Caco-2 (cell line): ENCODE results near the gene ARHGEF2. TPM values are rescaled to one million over a fixed set of nuclear protein-coding genes. Genes with fewer than 3 reads are reported as not detected.

Source experiments
- BruUV-seq: library from RNA; stranded (reverse); fragments of 400-500 nt; replicated peaks from 2 replicates; lab custom pipeline; 2021; lab: Mats Ljungman, UMichigan
- CTCF ChIA-PET: fragments of 300-600 bp; sonication (Branson Sonifier 250); formaldehyde crosslinking; loops from one replicate; lab custom pipeline; 2022; ENCODE audit warnings: antibody characterized with exemption; lab: Charles Lee
- POLR2A ChIA-PET: fragments of 300-600 bp; sonication (Branson Sonifier 250); formaldehyde crosslinking; loops from one replicate; lab custom pipeline; 2022; ENCODE audit warnings: antibody characterized with exemption; lab: Charles Lee
- DNase-seq, 2 experiments: peaks; one replicate each; pipeline versions ENCODE4 v3.0.0 to v3.0.0-alpha.2; 2020 to 2022
- H3K27me3 ChIP-seq: replicated peaks from 2 replicates; pipeline ENCODE4 v1.6.0; 2011; ENCODE audit warnings: low read length; ENCODE audit not compliant: control insufficient read depth, insufficient read depth
- H3K36me3 ChIP-seq: 2 replicates; pipeline ENCODE4 v1.5.1; 2011; ENCODE audit warnings: low read length; ENCODE audit not compliant: control insufficient read depth, insufficient read depth
- H3K4me1 ChIP-seq: fragments of 250-450 bp; sonication (Bioruptor Pico); 2 replicates; pipeline ENCODE4 v1.5.1; 2020; ENCODE audit warnings: mild to moderate bottlenecking
- H3K4me3 ChIP-seq: 2 replicates; pipeline ENCODE4 v1.5.1; 2011; ENCODE audit warnings: low read depth, mild to moderate bottlenecking, control low read depth, low read length
- H3K9me3 ChIP-seq: fragments of 250-450 bp; sonication (Bioruptor Pico); 2 replicates; pipeline ENCODE4 v1.5.1; 2020; ENCODE audit warnings: mild to moderate bottlenecking, moderate library complexity
- H3K27ac Mint-ChIP-seq: one replicate; pipeline ENCODE4 v1.8.0; 2022; ENCODE audit warnings: mixed read lengths; ENCODE audit not compliant: unreplicated experiment
- H3K27me3 Mint-ChIP-seq: one replicate; pipeline ENCODE4 v1.8.0; 2022; ENCODE audit warnings: mixed read lengths; ENCODE audit not compliant: insufficient read depth, unreplicated experiment
- H3K36me3 Mint-ChIP-seq: one replicate; pipeline ENCODE4 v1.8.0; 2022; ENCODE audit warnings: mild to moderate bottlenecking, mixed read lengths; ENCODE audit not compliant: insufficient read depth, unreplicated experiment
- H3K4me1 Mint-ChIP-seq: one replicate; pipeline ENCODE4 v1.8.0; 2022; ENCODE audit warnings: low read depth, mixed read lengths; ENCODE audit not compliant: unreplicated experiment
- H3K4me3 Mint-ChIP-seq: one replicate; pipeline ENCODE4 v1.8.0; 2022; ENCODE audit warnings: mild to moderate bottlenecking, moderate library complexity, mixed read lengths; ENCODE audit not compliant: unreplicated experiment
- H3K9me3 Mint-ChIP-seq: one replicate; pipeline ENCODE4 v1.8.0; 2022; ENCODE audit warnings: mixed read lengths; ENCODE audit not compliant: unreplicated experiment
- intact Hi-C: fragments of 100-400 bp; cut with micrococcal nuclease; formaldehyde crosslinking; loops from one replicate; pipeline ENCODE4 v1.10.0; 2022; ENCODE audit not compliant: unreplicated experiment
- total RNA-seq: library from RNA; stranded (reverse); gene quantifications from 2 replicates; pipeline ENCODE4 v1.2.3, GENCODE V29; 2022
- TF ChIP-seq, protein P1 (sequence below), 2 experiments: fragments of 200-600 bp in 1 of 2; IDR thresholded peaks; 1 replicate in 1 of 2; 2 replicates in 1 of 2; pipeline versions ENCODE4 v1.5.1 to v1.8.0; 2011 to 2022; ENCODE audit warnings: antibody characterized with exemption in 1 of 2, control low read depth in 1 of 2, inconsistent platforms in 1 of 2, low read depth in 1 of 2, low read length in 1 of 2, mild to moderate bottlenecking in 1 of 2, moderate library complexity in 1 of 2; ENCODE audit not compliant: insufficient read depth in 1 of 2, severe bottlenecking in 1 of 2, unreplicated experiment in 1 of 2

ARHGEF2 gene
- total RNA-seq, 1 experiment from 2014 or later, result 60.3 TPM

DNA sequence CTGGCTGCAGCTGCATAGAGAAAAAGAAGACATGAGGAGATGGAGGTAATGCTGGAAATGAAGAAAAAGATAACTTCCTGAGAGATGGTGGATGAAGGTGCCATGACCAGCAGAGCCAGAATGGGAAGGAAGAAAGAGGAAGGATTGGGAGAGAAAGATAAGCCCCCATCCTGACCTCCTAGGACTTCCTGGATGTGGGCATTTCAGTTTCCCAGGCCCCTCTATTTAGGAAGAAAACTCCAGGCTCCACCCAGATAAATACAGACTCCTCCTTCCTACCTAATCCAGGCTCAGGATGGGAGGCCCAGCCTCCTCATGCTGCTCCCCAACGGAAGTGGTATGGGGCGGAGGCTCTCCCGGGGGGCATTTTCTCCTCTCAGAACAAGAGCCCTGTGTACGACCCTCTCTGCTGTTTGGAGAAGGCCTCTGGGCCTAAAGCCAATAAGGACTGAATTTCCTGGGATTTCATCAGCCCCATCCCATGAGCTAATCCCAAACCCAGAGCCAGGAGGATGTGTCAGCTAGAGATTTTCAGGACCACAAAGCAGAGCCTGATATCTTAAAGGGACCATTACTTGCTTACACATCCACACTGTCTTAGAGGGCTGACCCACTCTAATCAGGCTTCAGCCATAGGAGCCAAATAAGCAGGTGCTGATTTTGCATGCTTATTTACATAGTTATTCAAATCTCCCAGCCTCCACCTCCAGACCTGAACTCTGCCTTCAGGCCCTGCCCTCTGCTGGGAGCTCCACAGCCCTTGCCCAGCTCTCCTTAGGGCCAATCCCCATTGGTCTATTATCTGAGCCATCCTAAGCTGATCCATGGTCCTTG, 5.1 kb upstream of the ARHGEF2 start:
- Mint-ChIP-seq H3K27me3 (no peaks in the 10 kb centered on the region), H3K36me3 (no peaks in the 10 kb centered on the region), H3K4me1 (peaks cover 21% of the 10 kb centered on the region), H3K4me3 (no peak overlapping the region), H3K9me3 (no peaks in the 10 kb centered on the region), H3K27ac (peak overlapping the region; percentile 23)
- Histone ChIP-seq H3K4me1 (peaks cover 19% of the 10 kb centered on the region), H3K36me3 (no peaks in the 10 kb centered on the region), H3K9me3 (no peaks in the 10 kb centered on the region), H3K4me3 (no peak overlapping the region), H3K27me3 (no peaks in the 10 kb centered on the region)
- intact Hi-C loops, result no loop called here
- ChIA-PET CTCF (interaction anchor here (0.6 to 3.0 kb wide), 8 partner anchors 17 to 732 kb away, joined by 3 to 18 read pairs (median 3); no protein-coding TSS in a partner anchor), POLR2A (interaction anchor here (1.5 kb wide), 1 partner anchor 49 kb away, joined by 6 read pairs; no protein-coding TSS in a partner anchor)
- no TSS peak for BruUV-seq
- DNase-seq, result peak in 1 of 2 experiments; percentile 72
- TF ChIP-seq, protein P1, sequence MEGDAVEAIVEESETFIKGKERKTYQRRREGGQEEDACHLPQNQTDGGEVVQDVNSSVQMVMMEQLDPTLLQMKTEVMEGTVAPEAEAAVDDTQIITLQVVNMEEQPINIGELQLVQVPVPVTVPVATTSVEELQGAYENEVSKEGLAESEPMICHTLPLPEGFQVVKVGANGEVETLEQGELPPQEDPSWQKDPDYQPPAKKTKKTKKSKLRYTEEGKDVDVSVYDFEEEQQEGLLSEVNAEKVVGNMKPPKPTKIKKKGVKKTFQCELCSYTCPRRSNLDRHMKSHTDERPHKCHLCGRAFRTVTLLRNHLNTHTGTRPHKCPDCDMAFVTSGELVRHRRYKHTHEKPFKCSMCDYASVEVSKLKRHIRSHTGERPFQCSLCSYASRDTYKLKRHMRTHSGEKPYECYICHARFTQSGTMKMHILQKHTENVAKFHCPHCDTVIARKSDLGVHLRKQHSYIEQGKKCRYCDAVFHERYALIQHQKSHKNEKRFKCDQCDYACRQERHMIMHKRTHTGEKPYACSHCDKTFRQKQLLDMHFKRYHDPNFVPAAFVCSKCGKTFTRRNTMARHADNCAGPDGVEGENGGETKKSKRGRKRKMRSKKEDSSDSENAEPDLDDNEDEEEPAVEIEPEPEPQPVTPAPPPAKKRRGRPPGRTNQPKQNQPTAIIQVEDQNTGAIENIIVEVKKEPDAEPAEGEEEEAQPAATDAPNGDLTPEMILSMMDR (IDR thresholded peaks at IDR 0.05; ENCODE audit: insufficient read depth in 1 of 2, low read depth in 1 of 2, low read length in 1 of 2, severe bottlenecking in 1 of 2, unreplicated experiment in 1 of 2), result no peak

GRCh38 chr1:155982106-155982505, 3.8 kb upstream of the ARHGEF2 start:
- intact Hi-C loops, result no loop called here
- CTCF ChIA-PET, result interaction anchor here (3.0 kb wide), 1 partner anchor 44 kb away, joined by 18 read pairs; no protein-coding TSS in a partner anchor
- DNase-seq, result no peak

More at GRCh38 chr1:155982106-155982505, 3.8 kb upstream of the ARHGEF2 start:
- Mint-ChIP-seq H3K4me1 (peaks cover 26% of the 10 kb centered on the region), H3K36me3 (no peaks in the 10 kb centered on the region), H3K27ac (peak overlapping the region; percentile 23), H3K9me3 (no peaks in the 10 kb centered on the region), H3K27me3 (no peaks in the 10 kb centered on the region), H3K4me3 (no peak overlapping the region)
- H3K27me3 ChIP-seq, result no peaks in the 10 kb centered on the region
- BruUV-seq, result no TSS peak
- TF ChIP-seq, protein P1 (IDR thresholded peaks at IDR 0.05; ENCODE audit: insufficient read depth in 1 of 2, low read depth in 1 of 2, low read length in 1 of 2, severe bottlenecking in 1 of 2, unreplicated experiment in 1 of 2), result no peak
- H3K36me3 ChIP-seq, result no peaks in the 10 kb centered on the region
- H3K9me3 ChIP-seq, result no peaks in the 10 kb centered on the region
- H3K4me3 ChIP-seq, result no peak overlapping the region
- POLR2A ChIA-PET, result no interaction called here
- H3K4me1 ChIP-seq, result peaks cover 24% of the 10 kb centered on the region
